Activated CD8-positive, alpha-beta T cell treated with anti-CD3 and anti-CD28 coated beads for 36 hours (primary cell): ENCODE results near the gene ZMIZ1. TPM values are rescaled to one million over a fixed set of nuclear protein-coding genes. Genes with fewer than 3 reads are reported as not detected.

Experiments used
- ATAC-seq: fragments of 200-7000 bp; cut with Tn5 transposase; one replicate; pipeline ENCODE4 v1.10.0; 2021; ENCODE audit warnings: mild to moderate bottlenecking, moderate library complexity
- CTCF ChIA-PET: fragments of 350-600 bp; sonication (Branson Sonifier 250); formaldehyde crosslinking; loops from one replicate; lab custom pipeline; 2021; ENCODE audit warnings: antibody characterized with exemption; lab: Charles Lee
- POLR2A ChIA-PET: fragments of 350-600 bp; sonication (Branson Sonifier 250); formaldehyde crosslinking; loops from one replicate; lab custom pipeline; 2021; ENCODE audit warnings: antibody characterized with exemption; lab: Charles Lee
- DNase-seq: peaks from one replicate; pipeline ENCODE4 v3.0.0-alpha.2; 2020
- H3K27ac Mint-ChIP-seq: one replicate; pipeline ENCODE4 v1.8.0; 2021; ENCODE audit warnings: mild to moderate bottlenecking, mixed read lengths
- H3K27me3 Mint-ChIP-seq: one replicate; pipeline ENCODE4 v1.8.0; 2021; ENCODE audit warnings: mixed read lengths
- H3K36me3 Mint-ChIP-seq: one replicate; pipeline ENCODE4 v1.8.0; 2021; ENCODE audit warnings: low read depth, mixed read lengths
- H3K4me1 Mint-ChIP-seq: one replicate; pipeline ENCODE4 v1.8.0; 2021; ENCODE audit warnings: low read depth, mixed read lengths
- H3K4me3 Mint-ChIP-seq: one replicate; pipeline ENCODE4 v1.8.0; 2021; ENCODE audit warnings: mild to moderate bottlenecking, moderate library complexity, mixed read lengths
- H3K9me3 Mint-ChIP-seq: one replicate; pipeline ENCODE4 v1.8.0; 2021; ENCODE audit warnings: mixed read lengths
- intact Hi-C: fragments of 100-400 bp; cut with micrococcal nuclease; formaldehyde crosslinking; loops from one replicate; pipeline ENCODE4 v1.10.0; 2022
- total RNA-seq, 2 experiments: library from RNA; stranded (reverse); gene quantifications; one replicate each; pipeline ENCODE4 v1.2.3, GENCODE V29; 2021
- TF ChIP-seq, protein P1 (sequence below): fragments of 200-600 bp; IDR thresholded peaks from one replicate; pipeline ENCODE4 v1.8.0; 2022; ENCODE audit warnings: antibody characterized with exemption, mild to moderate bottlenecking

ZMIZ1 gene
- total RNA-seq, 2 experiments from 2014 or later, result 46.5 to 52.2 TPM

DNA sequence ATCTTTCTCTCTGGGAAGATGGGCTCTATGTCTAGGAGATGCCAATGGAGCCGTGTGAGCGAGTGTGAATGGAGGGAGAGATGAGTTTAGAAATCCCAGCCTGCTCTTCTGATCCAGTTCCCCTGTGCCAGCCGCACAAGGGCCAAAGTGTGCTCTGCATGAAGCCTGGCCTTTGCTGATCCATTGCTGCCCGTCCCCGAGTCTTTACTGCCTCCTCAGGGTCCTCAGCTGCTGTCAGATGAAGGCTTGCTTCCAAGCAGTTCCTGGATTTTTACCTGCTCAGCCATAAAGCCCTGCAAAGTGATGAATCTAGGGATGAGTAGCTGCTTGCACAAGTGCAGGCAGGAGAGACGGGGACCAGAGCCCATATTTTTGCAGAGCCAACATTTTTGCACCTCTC is 115.9 kb downstream of the ZMIZ1 start:
- intact Hi-C loops, result no loop called here
- CTCF ChIA-PET, result interaction anchor here (1.0 kb wide), 1 partner anchor 11 kb away, joined by 3 read pairs; no protein-coding TSS in a partner anchor

DNA sequence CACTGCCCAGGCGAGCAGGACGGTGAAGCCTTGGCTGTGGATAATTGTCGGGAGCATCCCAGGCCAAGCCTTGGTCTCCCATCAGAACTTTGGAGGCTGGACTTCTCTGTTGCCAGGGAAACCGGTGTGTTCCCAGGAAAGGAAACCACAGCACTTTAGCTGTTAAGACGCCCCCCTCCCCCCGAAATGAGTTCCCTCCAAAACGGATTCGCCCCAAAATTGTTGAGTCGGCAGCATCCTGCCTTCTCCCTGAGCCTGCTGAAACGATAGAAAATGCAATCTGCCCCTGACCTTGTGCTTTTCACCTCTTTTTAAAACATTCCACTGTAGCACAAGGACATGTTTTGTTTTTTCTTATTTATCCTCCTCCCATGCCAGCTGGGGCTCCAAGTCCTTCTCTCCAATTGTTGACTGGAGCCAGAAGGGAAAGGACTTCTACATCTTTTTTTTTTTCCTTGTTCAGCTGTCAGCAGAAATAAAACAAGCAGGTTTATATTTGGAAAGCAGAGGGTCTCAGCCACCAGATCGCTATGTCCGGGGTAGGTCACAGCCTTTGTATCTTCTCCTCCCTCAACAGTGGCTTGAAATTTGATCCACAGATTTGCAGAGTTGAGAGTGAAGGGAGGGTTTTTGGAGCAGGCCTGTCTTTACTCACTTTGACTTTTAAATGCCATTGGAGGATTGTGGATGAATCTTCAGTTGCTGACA is 116.5 kb downstream of the ZMIZ1 start:
- Mint-ChIP-seq H3K4me1 (no peaks in the 10 kb centered on the region), H3K4me3 (no peak overlapping the region), H3K27ac (no peak overlapping the region), H3K27me3 (no peaks in the 10 kb centered on the region), H3K36me3 (no peaks in the 10 kb centered on the region), H3K9me3 (no peaks in the 10 kb centered on the region)
- ChIA-PET CTCF (interaction anchor here (1.0 kb wide), 1 partner anchor 11 kb away, joined by 3 read pairs; no protein-coding TSS in a partner anchor), POLR2A (interaction anchor here (0.6 kb wide), 1 partner anchor 27 kb away, joined by 3 read pairs; no protein-coding TSS in a partner anchor)
- DNase-seq (no peak), ATAC-seq (no peak)
- TF ChIP-seq, protein P1, sequence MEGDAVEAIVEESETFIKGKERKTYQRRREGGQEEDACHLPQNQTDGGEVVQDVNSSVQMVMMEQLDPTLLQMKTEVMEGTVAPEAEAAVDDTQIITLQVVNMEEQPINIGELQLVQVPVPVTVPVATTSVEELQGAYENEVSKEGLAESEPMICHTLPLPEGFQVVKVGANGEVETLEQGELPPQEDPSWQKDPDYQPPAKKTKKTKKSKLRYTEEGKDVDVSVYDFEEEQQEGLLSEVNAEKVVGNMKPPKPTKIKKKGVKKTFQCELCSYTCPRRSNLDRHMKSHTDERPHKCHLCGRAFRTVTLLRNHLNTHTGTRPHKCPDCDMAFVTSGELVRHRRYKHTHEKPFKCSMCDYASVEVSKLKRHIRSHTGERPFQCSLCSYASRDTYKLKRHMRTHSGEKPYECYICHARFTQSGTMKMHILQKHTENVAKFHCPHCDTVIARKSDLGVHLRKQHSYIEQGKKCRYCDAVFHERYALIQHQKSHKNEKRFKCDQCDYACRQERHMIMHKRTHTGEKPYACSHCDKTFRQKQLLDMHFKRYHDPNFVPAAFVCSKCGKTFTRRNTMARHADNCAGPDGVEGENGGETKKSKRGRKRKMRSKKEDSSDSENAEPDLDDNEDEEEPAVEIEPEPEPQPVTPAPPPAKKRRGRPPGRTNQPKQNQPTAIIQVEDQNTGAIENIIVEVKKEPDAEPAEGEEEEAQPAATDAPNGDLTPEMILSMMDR, result no peak
- intact Hi-C loops, result no loop called here

More for the DNA sequence above, 115.9 kb downstream of the ZMIZ1 start:
- TF ChIP-seq, protein P1, result no peak
- H3K4me1 Mint-ChIP-seq, result no peaks in the 10 kb centered on the region
- H3K4me3 Mint-ChIP-seq, result no peak overlapping the region
- no peaks in the 10 kb centered on the region for H3K9me3 Mint-ChIP-seq
- H3K36me3 Mint-ChIP-seq, result no peaks in the 10 kb centered on the region
- no peak for DNase-seq
- POLR2A ChIA-PET, result interaction anchor here (0.6 kb wide), 1 partner anchor 27 kb away, joined by 3 read pairs; no protein-coding TSS in a partner anchor
- H3K27me3 Mint-ChIP-seq, result no peaks in the 10 kb centered on the region
- no peak for ATAC-seq
- H3K27ac Mint-ChIP-seq, result no peak overlapping the region

DNA sequence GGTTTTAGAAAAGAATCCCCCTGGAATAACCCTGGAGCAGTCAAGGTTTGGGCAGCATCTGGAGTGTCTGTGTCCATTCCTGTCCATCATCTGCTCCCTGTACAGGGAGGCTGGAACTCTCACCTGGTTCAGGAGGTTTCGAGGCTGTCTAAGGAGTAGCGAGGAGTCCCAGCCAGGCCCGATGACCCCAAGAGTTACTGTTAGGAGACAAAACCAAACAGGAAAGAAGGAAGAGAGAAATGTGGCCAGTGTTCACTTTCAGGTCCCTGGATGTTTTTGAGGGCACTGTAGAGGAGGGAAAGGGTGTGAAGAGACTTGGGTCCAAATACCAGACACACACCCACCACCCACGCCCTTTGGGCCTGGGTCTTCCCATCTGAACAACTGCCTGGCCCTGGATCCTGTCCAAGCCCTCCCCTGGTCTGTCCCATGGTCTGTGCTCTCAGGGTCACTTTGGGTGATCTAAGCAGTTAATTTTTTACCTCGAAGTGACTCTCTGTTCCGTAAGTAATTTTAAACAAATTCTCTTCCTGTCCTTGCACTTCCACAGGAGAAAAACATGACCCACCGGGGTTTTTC is 117.1 kb downstream of the ZMIZ1 start:
- H3K36me3 Mint-ChIP-seq, result no peaks in the 10 kb centered on the region
- intact Hi-C loops, result no loop called here
- ATAC-seq, result no peak
- TF ChIP-seq, protein P1, result no peak
- ChIA-PET CTCF (interaction anchor here (1.0 to 1.9 kb wide), 2 partner anchors 10 kb away, joined by 3 to 6 read pairs; no protein-coding TSS in a partner anchor), POLR2A (no interaction called here)
- H3K27ac Mint-ChIP-seq, result no peak overlapping the region
- H3K9me3 Mint-ChIP-seq, result no peaks in the 10 kb centered on the region
- no peak overlapping the region for H3K4me3 Mint-ChIP-seq
- H3K27me3 Mint-ChIP-seq, result no peaks in the 10 kb centered on the region
- no peaks in the 10 kb centered on the region for H3K4me1 Mint-ChIP-seq
- no peak for DNase-seq

DNA sequence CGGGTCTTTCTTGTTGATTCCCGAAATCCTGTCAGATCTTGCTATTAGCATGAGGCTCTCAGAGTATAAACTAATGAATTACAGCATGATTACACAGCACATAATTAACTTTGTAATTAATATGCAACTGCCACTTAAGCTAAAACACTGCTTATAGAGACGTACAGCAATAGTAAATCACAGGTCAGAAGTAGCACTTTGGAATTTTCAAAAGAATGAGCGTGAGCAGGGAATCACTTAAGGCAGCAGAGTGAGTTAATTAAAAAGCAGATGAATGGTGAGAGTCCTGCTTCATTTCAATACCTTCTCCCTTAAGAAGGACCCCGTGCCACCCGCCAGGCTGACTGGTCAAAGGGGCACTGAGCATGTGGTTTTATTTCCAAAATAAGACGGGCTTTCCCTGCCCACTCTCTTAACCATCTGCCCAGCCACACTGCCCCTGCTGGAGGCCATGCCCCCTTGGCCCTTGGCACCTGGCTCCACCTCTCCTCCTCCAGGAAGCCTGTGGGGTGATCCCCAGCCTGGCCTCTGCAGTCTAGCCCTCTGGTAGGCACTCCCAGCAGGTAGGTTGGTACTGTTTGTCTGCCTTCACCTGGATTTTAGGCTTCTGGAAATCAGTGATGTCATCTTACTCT is 117.8 kb downstream of the ZMIZ1 start:
- ChIA-PET POLR2A (no interaction called here), CTCF (interaction anchor here (1.0 to 1.9 kb wide), 4 partner anchors 9 to 1139 kb away, joined by 3 to 8 read pairs (median 5); no protein-coding TSS in a partner anchor)
- TF ChIP-seq, protein P1, result no peak
- H3K27me3 Mint-ChIP-seq, result no peaks in the 10 kb centered on the region
- ATAC-seq (no peak), DNase-seq (no peak)
- H3K4me1 Mint-ChIP-seq, result no peaks in the 10 kb centered on the region
- intact Hi-C loops, result no loop called here
- H3K27ac Mint-ChIP-seq, result no peak overlapping the region
- H3K4me3 Mint-ChIP-seq, result no peak overlapping the region
- no peaks in the 10 kb centered on the region for H3K9me3 Mint-ChIP-seq
- H3K36me3 Mint-ChIP-seq, result no peaks in the 10 kb centered on the region
